Right ventricle myocardium superior (tissue), 1 donor: ENCODE measurements around the gene PHB1. TPM values are rescaled to one million over a fixed set of nuclear protein-coding genes. Genes with fewer than 3 reads are reported as not detected.
"Not testable (repeated sequence)": the region's sequence is repeated elsewhere in the genome, so short reads cannot be mapped to it uniquely, and the experiment has no call there.

Source experiments
- ATAC-seq: fragments of 200-7000 bp; cut with Tn5 transposase; one replicate; pipeline ENCODE4 v1.9.1; 2020; ENCODE audit warnings: mild to moderate bottlenecking; ENCODE audit not compliant: poor library complexity
- DNase-seq: peaks from one replicate; pipeline ENCODE4 v3.0.0-alpha.2; 2020
- intact Hi-C: fragments of 100-400 bp; cut with DNase I; formaldehyde crosslinking; loops from one replicate; pipeline ENCODE4 v1.11.2; 2022
- total RNA-seq: library from RNA; stranded (reverse); fragmentation: NEBNext Ultra II Directional; extraction: Animal tissue kit (Norgen Biotek cat#: 25700); gene quantifications from one replicate; pipeline ENCODE4 v1.2.1, GENCODE V29; 2021
- donor health status: DM: no; HTN: yes; CAD: no; lungs with severe emphysema.

PHB1 gene
- total RNA-seq, 1 donor from 2014 or later = 236 TPM

- DNase-seq (no peak), ATAC-seq (no peak)
- intact Hi-C loops = no loop called here
Measured at GRCh38 chr17:49442041-49442440, 27.4 kb upstream of the PHB1 start.

GRCh38 chr17:49441578-49441977 lies 26.9 kb upstream of the PHB1 start:
- intact Hi-C loops = no loop called here
- DNase-seq = no peak
- no peak for ATAC-seq

- intact Hi-C loops = no loop called here
- no peak for ATAC-seq
Measured at GRCh38 chr17:49440581-49440980, 25.9 kb upstream of the PHB1 start.

GRCh38 chr17:49439673-49440571 lies 25.2 kb upstream of the PHB1 start:
- ATAC-seq (no peak), DNase-seq (no peak)
- intact Hi-C loops = no loop called here

More at GRCh38 chr17:49440581-49440980, 25.9 kb upstream of the PHB1 start:
- DNase-seq = no peak

GRCh38 chr17:49439305-49439672 lies 24.6 kb upstream of the PHB1 start:
- ATAC-seq = no peak
- DNase-seq = no peak

GRCh38 chr17:49438436-49439278 lies 24.0 kb upstream of the PHB1 start:
- ATAC-seq (no peak), DNase-seq (no peak)
- intact Hi-C loops = no loop called here

More at GRCh38 chr17:49439305-49439672, 24.6 kb upstream of the PHB1 start:
- intact Hi-C loops = no loop called here

GRCh38 chr17:49437696-49438435 lies 23.2 kb upstream of the PHB1 start:
- ATAC-seq (no peak), DNase-seq (no peak)
- intact Hi-C loops = no loop called here

GRCh38 chr17:49436174-49436573 lies 21.5 kb upstream of the PHB1 start:
- ATAC-seq (no peak), DNase-seq (no peak)
- intact Hi-C loops = no loop called here

GRCh38 chr17:49435671-49436029 lies 21.0 kb upstream of the PHB1 start:
- intact Hi-C loops = loop anchor here (2.0 kb wide), 1 partner anchor 113 kb away; no protein-coding TSS in a partner anchor
- DNase-seq (no peak), ATAC-seq (no peak)

GRCh38 chr17:49434821-49435670 lies 20.4 kb upstream of the PHB1 start:
- peak; percentile 83 for ATAC-seq
- DNase-seq = no peak
- intact Hi-C loops = loop anchor here (2.0 kb wide), 1 partner anchor 114 kb away; no protein-coding TSS in a partner anchor

- intact Hi-C loops = no loop called here
- no peak for DNase-seq
- ATAC-seq = no peak
Measured at GRCh38 chr17:49433000-49433694, 18.5 kb upstream of the PHB1 start.

- intact Hi-C loops = no loop called here
- DNase-seq (no peak), ATAC-seq (no peak)
Measured at GRCh38 chr17:49431743-49432142, 17.1 kb upstream of the PHB1 start.

GRCh38 chr17:49425004-49425286 lies 10.3 kb upstream of the PHB1 start:
- no peak for ATAC-seq
- DNase-seq = no peak
- intact Hi-C loops = no loop called here

- intact Hi-C loops, ATAC-seq, DNase-seq: not testable (repeated sequence)
Measured at GRCh38 chr17:49424276-49425003, 9.8 kb upstream of the PHB1 start.

- intact Hi-C loops = no loop called here
- DNase-seq (no peak), ATAC-seq (no peak)
Measured at GRCh38 chr17:49422714-49423113, 8.0 kb upstream of the PHB1 start.

- ATAC-seq, intact Hi-C loops, DNase-seq: not testable (repeated sequence)
Measured at GRCh38 chr17:49419761-49420160, 5.1 kb upstream of the PHB1 start.
